K562 (cell line): Measurements from ENCODE around the gene CAPN2. TPM values are rescaled to one million over a fixed set of nuclear protein-coding genes. Genes with fewer than 3 reads are reported as not detected.
A peak's percentile ranks its signal among the peaks of the same experiment; 100 is the strongest.

Experiments used
- PTBP1 ChIP-seq: fragments of 200-400 bp; formaldehyde crosslinking; IDR thresholded peaks from 2 replicates; pipeline ENCODE4 v1.6.1; 2017; ENCODE audit warnings: low read depth, low read length
- SAFB ChIP-seq: fragments of 200-400 bp; formaldehyde crosslinking; IDR thresholded peaks from 2 replicates; pipeline ENCODE4 v1.6.1; 2017; ENCODE audit warnings: low read depth, low read length, borderline replicate concordance
- SMARCE1 ChIP-seq: fragments of 450-650 bp; IDR thresholded peaks from 2 replicates; pipeline ENCODE4 v1.7.1; 2016; ENCODE audit warnings: mild to moderate bottlenecking
- ZNF165 ChIP-seq: fragments of 250-450 bp; sonication (Bioruptor Pico); IDR thresholded peaks from 2 replicates; pipeline ENCODE4 v1.4.0; 2020; ENCODE audit warnings: borderline replicate concordance
- ZNF239 ChIP-seq: fragments of 250-450 bp; sonication (Bioruptor Pico); IDR thresholded peaks from 2 replicates; pipeline ENCODE4 v1.4.0; 2020; ENCODE audit warnings: mild to moderate bottlenecking
- ZNF79 ChIP-seq: fragments of 250-450 bp; sonication (Bioruptor Pico); IDR thresholded peaks from 2 replicates; pipeline ENCODE4 v1.4.0; 2020; ENCODE audit warnings: low read depth, mild to moderate bottlenecking, moderate library complexity
- polyA plus RNA-seq, 8 experiments: library from polyadenylated mRNA; depleted of rRNA in 4 of 8; stranded (reverse) in 5 of 8; unstranded in 3 of 8; fragments of >200 nt; fragmentation: Nextera tagmentation in 2 of 8; fragmentation: Illumina TruSeq in 1 of 8; extraction: Ambion mirVana in 2 of 8; extraction: Trizol in 1 of 8; gene quantifications; 2 replicates each; pipeline versions ENCODE4 v1.2.1 to v1.2.3, GENCODE V29; 2011 to 2014; ENCODE audit warnings: inconsistent platforms in 1 of 8, missing spikeins in 1 of 8
- total RNA-seq, 7 experiments: library from RNA; depleted of rRNA in 6 of 7; stranded (reverse); fragments of >200 nt in 6 of 7; fragmentation: Illumina TruSeq in 2 of 7; extraction: Trizol in 2 of 7; gene quantifications; 2 replicates each; pipeline versions ENCODE4 v1.2.1 to v1.2.3, GENCODE V29; 2011 to 2021; ENCODE audit warnings: low replicate concordance in 1 of 7
- TF ChIP-seq, protein P1 (sequence below): sonication (generic); formaldehyde crosslinking; IDR thresholded peaks from 2 replicates; pipeline ENCODE4 v1.8.0; 2023; ENCODE audit warnings: missing genetic modification reagents, mild to moderate bottlenecking, borderline replicate concordance
- TF ChIP-seq, protein P2 (sequence below), 3 experiments: IDR thresholded peaks in 2 of 3; conservative IDR thresholded peaks in 1 of 3; 2 replicates each; pipeline ENCODE4 v1.5.1; 2011 to 2012; ENCODE audit warnings: low read length in 3 of 3, mild to moderate bottlenecking in 3 of 3, control low read depth in 2 of 3, improper control_type of control experiment in 1 of 3, inconsistent platforms in 1 of 3, low read depth in 1 of 3, mixed read lengths in 1 of 3, moderate library complexity in 1 of 3; ENCODE audit not compliant: insufficient read depth in 2 of 3
- TF ChIP-seq, protein P3 (sequence below): fragments of 250-450 bp; sonication (Bioruptor Pico); IDR thresholded peaks from 2 replicates; pipeline ENCODE4 v1.5.0; 2021
- TF ChIP-seq, protein P4 (sequence below): fragments of 450-650 bp; conservative IDR thresholded peaks from 2 replicates; pipeline ENCODE4 v1.6.1; 2016; ENCODE audit warnings: missing genetic modification characterization, low read depth, mild to moderate bottlenecking, missing compliant biosample characterization, moderate library complexity
- TF ChIP-seq, protein P5 (sequence below): fragments of 250-450 bp; sonication (Bioruptor Pico); IDR thresholded peaks from 2 replicates; pipeline ENCODE4 v1.5.1; 2021; ENCODE audit warnings: mild to moderate bottlenecking

The CAPN2 gene
- total and polyA plus RNA-seq, 9 of the 15 experiments (the other 6 are each of a cell fraction or from before 2014, with no cell fraction given) = 24.6 to 157 (median 101) TPM

DNA sequence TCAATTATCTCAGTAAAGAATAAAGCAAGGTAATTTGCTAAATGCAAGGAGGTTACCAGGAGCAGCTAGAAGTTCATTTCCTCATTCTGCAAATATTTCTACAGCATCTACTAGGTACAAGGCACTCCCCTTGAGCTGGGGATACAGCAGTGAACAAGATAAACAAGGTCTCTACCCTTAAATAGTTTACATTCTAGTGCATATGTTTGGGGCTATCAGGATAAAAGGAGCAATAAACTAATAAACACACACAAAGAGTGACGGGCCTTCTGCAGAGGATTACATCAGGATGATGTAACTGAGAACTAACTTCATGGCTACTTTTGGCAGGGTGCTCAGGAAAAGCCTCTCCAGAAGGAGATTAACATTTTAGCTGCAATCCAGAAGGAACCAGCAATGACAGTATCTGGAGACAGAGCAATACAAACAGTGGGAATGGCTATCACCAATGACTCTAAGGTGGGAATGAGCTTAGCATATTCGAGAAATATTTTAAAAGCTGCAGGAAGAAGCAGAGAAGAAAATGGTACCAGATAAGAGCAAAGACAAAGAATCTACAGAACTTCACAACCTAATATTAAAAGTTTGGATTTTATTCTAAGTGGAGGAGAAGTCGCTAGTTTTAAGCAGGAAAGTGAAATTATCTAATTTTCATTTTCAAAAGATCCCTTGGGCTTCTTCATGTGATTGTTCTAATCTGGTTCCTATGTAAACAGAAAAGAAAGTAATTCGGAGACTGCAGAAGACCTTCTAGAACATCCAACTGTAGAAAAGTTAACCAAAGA is 107.6 kb downstream of the CAPN2 start (continued):
- TF ChIP-seq, protein P1, sequence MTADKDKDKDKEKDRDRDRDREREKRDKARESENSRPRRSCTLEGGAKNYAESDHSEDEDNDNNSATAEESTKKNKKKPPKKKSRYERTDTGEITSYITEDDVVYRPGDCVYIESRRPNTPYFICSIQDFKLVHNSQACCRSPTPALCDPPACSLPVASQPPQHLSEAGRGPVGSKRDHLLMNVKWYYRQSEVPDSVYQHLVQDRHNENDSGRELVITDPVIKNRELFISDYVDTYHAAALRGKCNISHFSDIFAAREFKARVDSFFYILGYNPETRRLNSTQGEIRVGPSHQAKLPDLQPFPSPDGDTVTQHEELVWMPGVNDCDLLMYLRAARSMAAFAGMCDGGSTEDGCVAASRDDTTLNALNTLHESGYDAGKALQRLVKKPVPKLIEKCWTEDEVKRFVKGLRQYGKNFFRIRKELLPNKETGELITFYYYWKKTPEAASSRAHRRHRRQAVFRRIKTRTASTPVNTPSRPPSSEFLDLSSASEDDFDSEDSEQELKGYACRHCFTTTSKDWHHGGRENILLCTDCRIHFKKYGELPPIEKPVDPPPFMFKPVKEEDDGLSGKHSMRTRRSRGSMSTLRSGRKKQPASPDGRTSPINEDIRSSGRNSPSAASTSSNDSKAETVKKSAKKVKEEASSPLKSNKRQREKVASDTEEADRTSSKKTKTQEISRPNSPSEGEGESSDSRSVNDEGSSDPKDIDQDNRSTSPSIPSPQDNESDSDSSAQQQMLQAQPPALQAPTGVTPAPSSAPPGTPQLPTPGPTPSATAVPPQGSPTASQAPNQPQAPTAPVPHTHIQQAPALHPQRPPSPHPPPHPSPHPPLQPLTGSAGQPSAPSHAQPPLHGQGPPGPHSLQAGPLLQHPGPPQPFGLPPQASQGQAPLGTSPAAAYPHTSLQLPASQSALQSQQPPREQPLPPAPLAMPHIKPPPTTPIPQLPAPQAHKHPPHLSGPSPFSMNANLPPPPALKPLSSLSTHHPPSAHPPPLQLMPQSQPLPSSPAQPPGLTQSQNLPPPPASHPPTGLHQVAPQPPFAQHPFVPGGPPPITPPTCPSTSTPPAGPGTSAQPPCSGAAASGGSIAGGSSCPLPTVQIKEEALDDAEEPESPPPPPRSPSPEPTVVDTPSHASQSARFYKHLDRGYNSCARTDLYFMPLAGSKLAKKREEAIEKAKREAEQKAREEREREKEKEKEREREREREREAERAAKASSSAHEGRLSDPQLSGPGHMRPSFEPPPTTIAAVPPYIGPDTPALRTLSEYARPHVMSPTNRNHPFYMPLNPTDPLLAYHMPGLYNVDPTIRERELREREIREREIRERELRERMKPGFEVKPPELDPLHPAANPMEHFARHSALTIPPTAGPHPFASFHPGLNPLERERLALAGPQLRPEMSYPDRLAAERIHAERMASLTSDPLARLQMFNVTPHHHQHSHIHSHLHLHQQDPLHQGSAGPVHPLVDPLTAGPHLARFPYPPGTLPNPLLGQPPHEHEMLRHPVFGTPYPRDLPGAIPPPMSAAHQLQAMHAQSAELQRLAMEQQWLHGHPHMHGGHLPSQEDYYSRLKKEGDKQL (CRISPR knock-in tag) = no peak
- TF ChIP-seq, protein P2, sequence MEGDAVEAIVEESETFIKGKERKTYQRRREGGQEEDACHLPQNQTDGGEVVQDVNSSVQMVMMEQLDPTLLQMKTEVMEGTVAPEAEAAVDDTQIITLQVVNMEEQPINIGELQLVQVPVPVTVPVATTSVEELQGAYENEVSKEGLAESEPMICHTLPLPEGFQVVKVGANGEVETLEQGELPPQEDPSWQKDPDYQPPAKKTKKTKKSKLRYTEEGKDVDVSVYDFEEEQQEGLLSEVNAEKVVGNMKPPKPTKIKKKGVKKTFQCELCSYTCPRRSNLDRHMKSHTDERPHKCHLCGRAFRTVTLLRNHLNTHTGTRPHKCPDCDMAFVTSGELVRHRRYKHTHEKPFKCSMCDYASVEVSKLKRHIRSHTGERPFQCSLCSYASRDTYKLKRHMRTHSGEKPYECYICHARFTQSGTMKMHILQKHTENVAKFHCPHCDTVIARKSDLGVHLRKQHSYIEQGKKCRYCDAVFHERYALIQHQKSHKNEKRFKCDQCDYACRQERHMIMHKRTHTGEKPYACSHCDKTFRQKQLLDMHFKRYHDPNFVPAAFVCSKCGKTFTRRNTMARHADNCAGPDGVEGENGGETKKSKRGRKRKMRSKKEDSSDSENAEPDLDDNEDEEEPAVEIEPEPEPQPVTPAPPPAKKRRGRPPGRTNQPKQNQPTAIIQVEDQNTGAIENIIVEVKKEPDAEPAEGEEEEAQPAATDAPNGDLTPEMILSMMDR (IDR thresholded peaks at IDR 0.05 in 2 of 3, conservative IDR thresholded peaks at IDR 0.05 in 1 of 3; ENCODE audit: insufficient read depth in 2 of 3, low read depth in 1 of 3, low read length in 3 of 3) = no peak
- TF ChIP-seq, protein P3, sequence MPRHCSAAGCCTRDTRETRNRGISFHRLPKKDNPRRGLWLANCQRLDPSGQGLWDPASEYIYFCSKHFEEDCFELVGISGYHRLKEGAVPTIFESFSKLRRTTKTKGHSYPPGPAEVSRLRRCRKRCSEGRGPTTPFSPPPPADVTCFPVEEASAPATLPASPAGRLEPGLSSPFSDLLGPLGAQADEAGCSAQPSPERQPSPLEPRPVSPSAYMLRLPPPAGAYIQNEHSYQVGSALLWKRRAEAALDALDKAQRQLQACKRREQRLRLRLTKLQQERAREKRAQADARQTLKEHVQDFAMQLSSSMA = no peak
- TF ChIP-seq, protein P4, sequence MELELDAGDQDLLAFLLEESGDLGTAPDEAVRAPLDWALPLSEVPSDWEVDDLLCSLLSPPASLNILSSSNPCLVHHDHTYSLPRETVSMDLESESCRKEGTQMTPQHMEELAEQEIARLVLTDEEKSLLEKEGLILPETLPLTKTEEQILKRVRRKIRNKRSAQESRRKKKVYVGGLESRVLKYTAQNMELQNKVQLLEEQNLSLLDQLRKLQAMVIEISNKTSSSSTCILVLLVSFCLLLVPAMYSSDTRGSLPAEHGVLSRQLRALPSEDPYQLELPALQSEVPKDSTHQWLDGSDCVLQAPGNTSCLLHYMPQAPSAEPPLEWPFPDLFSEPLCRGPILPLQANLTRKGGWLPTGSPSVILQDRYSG (tag) = no peak
- TF ChIP-seq, protein P5, sequence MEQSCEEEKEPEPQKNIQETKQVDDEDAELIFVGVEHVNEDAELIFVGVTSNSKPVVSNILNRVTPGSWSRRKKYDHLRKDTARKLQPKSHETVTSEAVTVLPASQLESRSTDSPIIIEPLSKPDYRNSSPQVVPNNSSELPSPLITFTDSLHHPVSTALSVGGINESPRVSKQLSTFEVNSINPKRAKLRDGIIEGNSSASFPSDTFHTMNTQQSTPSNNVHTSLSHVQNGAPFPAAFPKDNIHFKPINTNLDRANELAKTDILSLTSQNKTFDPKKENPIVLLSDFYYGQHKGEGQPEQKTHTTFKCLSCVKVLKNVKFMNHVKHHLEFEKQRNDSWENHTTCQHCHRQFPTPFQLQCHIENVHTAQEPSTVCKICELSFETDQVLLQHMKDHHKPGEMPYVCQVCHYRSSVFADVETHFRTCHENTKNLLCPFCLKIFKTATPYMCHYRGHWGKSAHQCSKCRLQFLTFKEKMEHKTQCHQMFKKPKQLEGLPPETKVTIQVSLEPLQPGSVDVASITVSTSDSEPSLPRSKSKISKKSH (CRISPR knock-in tag) = no peak
- TF ChIP-seq ZNF79 (CRISPR knock-in tag) = no peak
- TF ChIP-seq ZNF239 (CRISPR knock-in tag) = peak; percentile 7
- no peak for TF ChIP-seq PTBP1
- TF ChIP-seq ZNF165 (CRISPR knock-in tag) = no peak
- TF ChIP-seq SMARCE1 = no peak
- no peak for TF ChIP-seq SAFB
